Brain microvascular endothelial cell (primary cell): ENCODE data around the gene GART.

Experiments used
- DNase-seq: peaks from one replicate; pipeline ENCODE4 v3.0.0-alpha.2; 2020
- H3K27ac ChIP-seq: fragments of 250-450 bp; sonication (Bioruptor Pico); 2 replicates; pipeline ENCODE4 v1.5.1; 2020; ENCODE audit warnings: mild to moderate bottlenecking, moderate library complexity
- H3K27me3 ChIP-seq: fragments of 250-450 bp; sonication (Bioruptor Pico); replicated peaks from 2 replicates; pipeline ENCODE4 v1.5.1; 2020; ENCODE audit warnings: mild to moderate bottlenecking
- H3K36me3 ChIP-seq: fragments of 250-450 bp; sonication (Bioruptor Pico); replicated peaks from 2 replicates; pipeline ENCODE4 v1.5.1; 2020; ENCODE audit warnings: mild to moderate bottlenecking
- H3K4me3 ChIP-seq: 2 replicates; pipeline ENCODE4 v1.5.1; 2011; ENCODE audit warnings: low read depth, mild to moderate bottlenecking, control low read depth, low read length, moderate library complexity
- in situ Hi-C: cut with HindIII; loops from 2 replicates; pipeline ENCODE4 v1.10.0; 2017; ENCODE audit warnings: low sequenced_read_pairs, low pct_ligation_motif_present
- TF ChIP-seq, protein P1 (sequence below): IDR thresholded peaks from 2 replicates; pipeline ENCODE4 v1.5.1; 2011; ENCODE audit warnings: low read depth, mild to moderate bottlenecking, moderate library complexity, low read length, control low read depth, inconsistent platforms; ENCODE audit errors: missing control alignments

GART gene

DNA sequence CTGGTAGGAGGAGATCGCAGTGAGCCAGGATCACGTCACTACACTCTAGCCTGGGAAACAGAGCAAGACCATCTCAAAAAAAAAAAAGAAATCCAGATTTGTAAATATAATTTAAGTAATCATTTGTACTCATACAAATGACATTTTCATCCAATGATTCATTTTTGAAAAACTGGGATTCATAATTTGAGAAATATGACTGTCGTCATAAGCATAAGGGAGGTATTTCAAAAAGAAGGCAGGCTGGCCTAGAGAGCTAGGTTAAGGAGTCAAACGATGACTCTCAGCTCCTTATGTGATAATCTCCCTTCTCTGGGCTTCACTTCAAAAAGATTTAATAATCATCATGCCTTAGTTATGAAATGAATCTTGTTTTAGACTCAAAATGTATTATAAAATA lies 2.3 kb downstream of the GART start:
- in situ Hi-C loops = no loop called here
- no peaks in the 10 kb centered on the region for H3K27me3 ChIP-seq
- peak; percentile 24 for DNase-seq
- no peak overlapping the region for H3K4me3 ChIP-seq
- peak overlapping the region; percentile 38 for H3K27ac ChIP-seq
- TF ChIP-seq, protein P1, sequence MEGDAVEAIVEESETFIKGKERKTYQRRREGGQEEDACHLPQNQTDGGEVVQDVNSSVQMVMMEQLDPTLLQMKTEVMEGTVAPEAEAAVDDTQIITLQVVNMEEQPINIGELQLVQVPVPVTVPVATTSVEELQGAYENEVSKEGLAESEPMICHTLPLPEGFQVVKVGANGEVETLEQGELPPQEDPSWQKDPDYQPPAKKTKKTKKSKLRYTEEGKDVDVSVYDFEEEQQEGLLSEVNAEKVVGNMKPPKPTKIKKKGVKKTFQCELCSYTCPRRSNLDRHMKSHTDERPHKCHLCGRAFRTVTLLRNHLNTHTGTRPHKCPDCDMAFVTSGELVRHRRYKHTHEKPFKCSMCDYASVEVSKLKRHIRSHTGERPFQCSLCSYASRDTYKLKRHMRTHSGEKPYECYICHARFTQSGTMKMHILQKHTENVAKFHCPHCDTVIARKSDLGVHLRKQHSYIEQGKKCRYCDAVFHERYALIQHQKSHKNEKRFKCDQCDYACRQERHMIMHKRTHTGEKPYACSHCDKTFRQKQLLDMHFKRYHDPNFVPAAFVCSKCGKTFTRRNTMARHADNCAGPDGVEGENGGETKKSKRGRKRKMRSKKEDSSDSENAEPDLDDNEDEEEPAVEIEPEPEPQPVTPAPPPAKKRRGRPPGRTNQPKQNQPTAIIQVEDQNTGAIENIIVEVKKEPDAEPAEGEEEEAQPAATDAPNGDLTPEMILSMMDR = no peak
- peaks cover 39% of the 10 kb centered on the region for H3K36me3 ChIP-seq

DNA sequence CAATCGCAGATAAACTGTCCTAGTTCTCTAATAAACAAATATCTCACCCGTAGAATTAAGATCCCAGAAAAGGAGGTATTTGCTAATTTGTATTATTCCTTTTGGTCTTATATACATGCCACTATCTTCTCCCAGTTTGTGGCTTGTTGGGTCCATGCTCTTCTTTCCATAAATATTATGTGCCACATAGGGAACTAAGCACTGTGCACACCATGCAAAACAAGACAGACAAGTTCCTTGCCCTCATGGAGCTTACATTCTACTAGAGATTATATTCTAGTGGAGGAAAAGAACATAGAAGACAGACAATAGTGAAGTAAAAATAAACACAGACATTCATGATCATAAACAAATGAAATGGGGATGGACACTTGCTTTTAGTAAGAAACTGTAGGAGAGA lies 4.7 kb downstream of the GART start:
- in situ Hi-C loops = no loop called here
- H3K36me3 ChIP-seq = peaks cover 62% of the 10 kb centered on the region
- TF ChIP-seq, protein P1 = no peak

DNA sequence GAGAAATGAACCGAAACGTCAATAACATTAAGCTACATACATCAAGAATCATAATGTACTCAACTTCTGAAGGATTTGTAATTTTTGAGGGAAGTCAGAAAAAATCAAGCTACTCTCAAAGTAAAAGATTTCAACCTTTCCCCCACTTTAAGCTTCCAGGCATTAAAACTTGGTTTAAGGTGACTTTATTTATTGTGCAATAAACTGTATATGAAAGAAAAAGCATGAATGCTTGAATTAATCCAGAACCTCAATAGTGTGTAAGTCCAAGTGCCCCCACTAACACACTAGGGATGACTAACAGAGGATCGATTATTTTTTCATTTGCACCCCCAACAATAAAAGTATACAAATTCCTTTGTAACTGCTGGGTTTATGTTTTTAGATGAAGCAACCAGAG lies 10.9 kb downstream of the GART start:
- no peak overlapping the region for H3K4me3 ChIP-seq
- H3K27ac ChIP-seq = no peak overlapping the region
- peaks cover 90% of the 10 kb centered on the region for H3K36me3 ChIP-seq
- H3K27me3 ChIP-seq = no peaks in the 10 kb centered on the region
- no peak for DNase-seq
- in situ Hi-C loops = no loop called here
- TF ChIP-seq, protein P1 = no peak

More for the DNA sequence above, 4.7 kb downstream of the GART start:
- no peaks in the 10 kb centered on the region for H3K27me3 ChIP-seq
- DNase-seq = no peak
- no peak overlapping the region for H3K27ac ChIP-seq
- H3K4me3 ChIP-seq = no peak overlapping the region

DNA sequence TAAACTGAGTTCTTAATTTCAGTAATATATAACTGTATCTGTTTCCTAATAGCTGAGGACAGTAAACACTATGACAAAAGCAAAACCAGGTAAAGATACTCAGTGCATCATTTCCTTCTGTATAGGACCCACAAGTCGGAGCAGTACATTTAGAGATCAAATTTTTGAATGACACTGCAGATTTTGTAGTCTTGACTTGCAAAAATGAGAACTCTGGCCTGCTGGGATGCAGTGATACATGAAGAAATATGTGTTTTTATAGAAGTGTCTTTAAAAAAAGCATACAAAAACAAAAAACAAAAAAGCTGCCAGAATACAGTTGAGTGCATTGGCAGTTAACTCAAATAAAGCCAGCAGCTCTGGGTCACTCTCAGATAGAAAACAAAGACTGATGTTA lies 19.0 kb downstream of the GART start:
- Histone ChIP-seq H3K27ac (no peak overlapping the region), H3K36me3 (peaks cover 51% of the 10 kb centered on the region), H3K27me3 (no peaks in the 10 kb centered on the region), H3K4me3 (no peak overlapping the region)
- TF ChIP-seq, protein P1 = no peak
- in situ Hi-C loops = no loop called here
- DNase-seq = no peak

DNA sequence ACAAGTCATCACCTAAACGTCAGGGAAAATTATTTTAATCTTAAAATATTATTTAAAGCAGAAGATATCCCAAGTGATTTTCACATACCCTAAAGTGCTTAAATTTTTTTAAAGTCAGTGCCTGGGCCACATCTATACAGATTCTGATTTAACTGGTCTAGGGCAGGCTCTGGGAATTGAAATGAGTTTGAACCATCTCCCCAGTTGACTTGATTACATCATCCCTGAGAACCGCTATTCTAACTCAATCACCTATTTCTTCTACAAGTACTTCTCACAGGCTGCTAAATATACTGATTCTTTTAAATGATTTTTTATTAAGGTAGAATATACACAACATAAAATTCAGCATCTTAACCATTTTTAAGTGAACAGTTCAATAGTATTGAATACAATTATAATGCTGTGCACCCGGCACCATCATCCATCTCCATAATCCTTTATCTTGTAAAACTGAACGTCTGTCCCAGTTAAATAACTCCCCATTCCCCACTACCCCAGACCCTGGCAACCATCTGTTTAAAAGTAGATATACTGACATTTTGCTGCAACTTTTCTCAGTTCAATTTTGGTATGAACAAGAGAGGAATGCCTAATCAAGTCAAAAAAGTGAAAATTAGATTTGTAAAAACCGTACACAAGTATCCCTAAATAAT lies 19.5 kb downstream of the GART start:
- no peaks in the 10 kb centered on the region for H3K27me3 ChIP-seq
- in situ Hi-C loops = no loop called here
- TF ChIP-seq, protein P1 = no peak
- H3K4me3 ChIP-seq = no peak overlapping the region
- no peak overlapping the region for H3K27ac ChIP-seq
- no peak for DNase-seq
- H3K36me3 ChIP-seq = peaks cover 50% of the 10 kb centered on the region

DNA sequence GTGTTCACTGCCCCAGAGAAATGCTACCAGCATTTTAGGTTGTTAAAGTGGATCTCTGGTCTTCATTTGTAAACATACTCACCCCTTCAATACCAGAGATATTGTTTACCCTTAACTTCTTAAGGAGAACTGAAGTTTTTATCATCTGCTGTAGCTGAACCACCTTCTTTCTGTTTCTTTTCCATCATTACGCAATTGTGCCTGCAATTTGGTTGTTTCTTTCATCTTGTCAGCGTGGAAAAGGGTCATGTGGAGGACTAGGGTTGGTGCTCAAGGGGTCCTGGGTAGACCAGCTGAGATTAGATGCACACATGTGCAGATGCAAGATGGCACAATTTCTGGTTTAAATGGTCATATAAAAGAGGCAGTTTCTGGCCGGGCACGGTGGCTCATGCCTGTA lies 23.0 kb downstream of the GART start:
- no peak overlapping the region for H3K27ac ChIP-seq
- in situ Hi-C loops = no loop called here
- H3K27me3 ChIP-seq = no peaks in the 10 kb centered on the region
- H3K36me3 ChIP-seq = peaks cover 56% of the 10 kb centered on the region
- TF ChIP-seq, protein P1 = no peak
- no peak overlapping the region for H3K4me3 ChIP-seq
- DNase-seq = no peak
